ENCODE data around the gene FN3K. TPM values are rescaled to one million over a fixed set of nuclear protein-coding genes. Genes with fewer than 3 reads are reported as not detected.
A peak's percentile ranks its signal among the peaks of the same experiment; 100 is the strongest.

Gene FN3K
- total RNA-seq (2016; rRNA removed; fragmentation: Illumina TruSeq; extraction: Trizol) (12.2 and 22.0 TPM in 2 replicates), polyA plus RNA-seq (2011; rRNA removed) (3.5 and 5.7 TPM in 2 replicates), polyA minus RNA-seq (2011; rRNA and poly(A)+ RNA removed; ENCODE audit: low replicate concordance) (1.6 and 9.2 TPM in 2 replicates), Bru-seq, nascent RNA (percentile 82 among the genes with signal in this experiment), BruChase-seq, experiment 1, labeled RNA remaining after a 6-hour chase (percentile 73 among the genes with signal in this experiment), BruChase-seq, experiment 2, labeled RNA remaining after a 2-hour chase (percentile 77 among the genes with signal in this experiment)
- total RNA-seq (2016; cell fraction: cytosol; rRNA removed; fragmentation: Illumina TruSeq; extraction: Trizol; ENCODE audit: low read depth), result 9.6 and 10.3 TPM in 2 replicates
- 12.7 and 23.9 TPM in 2 replicates for total RNA-seq (2016; cell fraction: insoluble cytoplasmic fraction; rRNA removed; fragmentation: Illumina TruSeq; extraction: Trizol)
- total RNA-seq (2016; cell fraction: membrane; rRNA removed; fragmentation: Illumina TruSeq; extraction: Trizol), result 17.0 and 17.4 TPM in 2 replicates
- 29.1 and 32.3 TPM in 2 replicates for total RNA-seq (2016; cell fraction: nucleus; rRNA removed; fragmentation: Illumina TruSeq; extraction: Trizol)
- polyA plus RNA-seq (2011; cell fraction: cytosol; rRNA removed), result 1.9 and 2.0 TPM in 2 replicates
- 27.8 and 27.9 TPM in 2 replicates for polyA plus RNA-seq (2011; cell fraction: nucleus; rRNA removed)
- polyA plus RNA-seq (2012), result 48.6 and 58.1 TPM in 2 replicates
- 21.3 and 21.5 TPM in 2 replicates for polyA plus RNA-seq (2016; cell fraction: cytosol; fragmentation: Illumina TruSeq; extraction: Trizol; ENCODE audit: low read depth)
- 52.3 and 61.0 TPM in 2 replicates for polyA plus RNA-seq (2016; cell fraction: insoluble cytoplasmic fraction; fragmentation: Illumina TruSeq; extraction: Trizol; ENCODE audit: low read depth)
- polyA plus RNA-seq (2016; cell fraction: membrane; fragmentation: Illumina TruSeq; extraction: Trizol; ENCODE audit: low read depth), result 23.7 and 26.9 TPM in 2 replicates
- polyA plus RNA-seq (2016; cell fraction: nucleus; fragmentation: Illumina TruSeq; extraction: Trizol; ENCODE audit: insufficient read depth, low read depth), result 78.1 and 80.9 TPM in 2 replicates
- polyA minus RNA-seq (2011; cell fraction: cytosol; rRNA and poly(A)+ RNA removed), result 17.1 and 26.0 TPM in 2 replicates
- 24.3 and 29.1 TPM in 2 replicates for polyA minus RNA-seq (2011; cell fraction: nucleus; rRNA and poly(A)+ RNA removed)
- long read RNA-seq, experiment 1, partial matches to known transcripts, result 1 of 1 reads
- long read RNA-seq, experiment 1, other reads (novel, unspliced or antisense), result 0 of 1 reads
- long read RNA-seq, experiment 2, transcript FN3K-201 (6 exons, 1,434 nt), result major isoform, 102 of 128 reads
- long read RNA-seq, experiment 2, partial matches to known transcripts, result 14 of 128 reads
- long read RNA-seq, experiment 2, other reads (novel, unspliced or antisense), result 11 of 128 reads

GRCh38 chr17:82734987-82735866 lies at the start of gene FN3K:
TSS of gene FN3K (plus strand) at chr17:82735615. CDS start at chr17:82735637, 22 bp downstream.
- Histone ChIP-seq H3K79me2 (ENCODE audit: insufficient read depth, low read length) (peaks cover 18% of the 10 kb centered on the region), H3K36me3 (replicated peaks in 1 of 2; ENCODE audit: control insufficient read depth in 1 of 2, insufficient read depth in 2 of 2, low read length in 2 of 2) (peaks cover 5 to 6% of the 10 kb centered on the region in 2 experiments; a peak in 4 of 5 replicates), H3K4me2 (ENCODE audit: low read depth, low read length) (peak within 1 kb of the TSS; percentile 89), H3K9ac (ENCODE audit: insufficient read depth, low read depth, low read length) (peak within 1 kb of the TSS; percentile 75), H3K4me3 (replicated peaks in 1 of 3; ENCODE audit: insufficient read depth in 1 of 3, low read depth in 2 of 3, low read length in 3 of 3) (peak within 1 kb of the TSS; percentile 70 to 87 (median 83)), H4K20me1 (ENCODE audit: insufficient read depth, low read length) (no peaks in the 10 kb centered on the region), H2AFZ (ENCODE audit: low read length) (no peak within 1 kb of the TSS), H3K27ac (ENCODE audit: extremely low read length, insufficient read depth, low read length) (peak within 1 kb of the TSS; percentile 60), H3K4me1 (ENCODE audit: insufficient read depth, low read length) (peaks cover 45% of the 10 kb centered on the region), H3K9me3 (ENCODE audit: low read length) (peaks cover 16% of the 10 kb centered on the region), H3K27me3 (ENCODE audit: control insufficient read depth in 1 of 2, insufficient read depth in 2 of 2, low read length in 2 of 2) (no peaks in the 10 kb centered on the region)
- BruUV-seq (replicated peaks), result TSS peak; percentile 74
- ATAC-seq (peak; percentile 46), DNase-seq (ENCODE audit: low spot score) (peak; percentile 48), FAIRE-seq (no peak)
- 70% methylated on average over 22 of the region's 101 CpGs for WGBS (ENCODE audit: low lambda C conversion rate)
- CTCF ChIA-PET (ENCODE audit: low intra/inter-chr PET ratio, low total read pairs), result no interaction called here
- intact Hi-C loops (cut with micrococcal nuclease; ENCODE audit: unreplicated experiment) (no loop called here), in situ Hi-C loops (cut with HindIII; ENCODE audit: extremely low pct_ligation_motif_present, low pct_unique_long_range_greater_than_20kb) (no loop called here)
- POLR2A ChIA-PET, result interaction anchor here (1.0 to 1.9 kb wide), 3 partner anchors 15 to 19 kb away, joined by 3 to 16 read pairs (median 6); partner anchors contain the start of gene FN3KRP
- TF ChIP-seq ZNF143 (CRISPR knock-in tag; IDR thresholded peaks at IDR 0.05) (0 out of 2 replicates have a peak, but pooled peaks have one; percentile 12), GABPA (IDR thresholded peaks at IDR 0.05; ENCODE audit: low read depth, low read length) (no peak), GABPA (CRISPR knock-in tag; IDR thresholded peaks at IDR 0.05; ENCODE audit: low read depth) (no peak), ZIK1 (CRISPR knock-in tag; IDR thresholded peaks at IDR 0.05; ENCODE audit: borderline replicate concordance, low read depth) (no peak; the same call in 1 of the 2 replicates), ZNF20 (CRISPR knock-in tag; IDR thresholded peaks at IDR 0.05) (no peak), AHR (CRISPR knock-in tag; IDR thresholded peaks at IDR 0.05) (0 out of 2 replicates have a peak, but pooled peaks have one; percentile 19), CEBPB (IDR thresholded peaks at IDR 0.05; ENCODE audit: borderline replicate concordance, low read depth, low read length) (no peak), ZMYM3 (CRISPR knock-in tag; IDR thresholded peaks at IDR 0.05) (no peak; the same call in 1 of the 2 replicates), NFE2 (CRISPR knock-in tag; IDR thresholded peaks at IDR 0.05) (no peak), ZNF496 (CRISPR knock-in tag; IDR thresholded peaks at IDR 0.05; ENCODE audit: insufficient replicate concordance) (no peak), PAWR (CRISPR knock-in tag; IDR thresholded peaks at IDR 0.05; ENCODE audit: borderline replicate concordance) (no peak), ZNF180 (CRISPR knock-in tag; IDR thresholded peaks at IDR 0.05; ENCODE audit: borderline replicate concordance, low read depth) (no peak), ZBTB7A (CRISPR knock-in tag; IDR thresholded peaks at IDR 0.05) (0 out of 2 replicates have a peak, but pooled peaks have one; percentile 33), NFYB (CRISPR knock-in tag; IDR thresholded peaks at IDR 0.05) (no peak), BORCS8-MEF2B (CRISPR knock-in tag; IDR thresholded peaks at IDR 0.05) (peak; percentile 78), KAT7 (CRISPR knock-in tag; IDR thresholded peaks at IDR 0.05; ENCODE audit: borderline replicate concordance) (0 out of 2 replicates have a peak, but pooled peaks have one; percentile 19), ZNF343 (CRISPR knock-in tag; IDR thresholded peaks at IDR 0.05) (peak; percentile 19; the same call in 1 of the 2 replicates)
- TF ChIP-seq, protein P1, sequence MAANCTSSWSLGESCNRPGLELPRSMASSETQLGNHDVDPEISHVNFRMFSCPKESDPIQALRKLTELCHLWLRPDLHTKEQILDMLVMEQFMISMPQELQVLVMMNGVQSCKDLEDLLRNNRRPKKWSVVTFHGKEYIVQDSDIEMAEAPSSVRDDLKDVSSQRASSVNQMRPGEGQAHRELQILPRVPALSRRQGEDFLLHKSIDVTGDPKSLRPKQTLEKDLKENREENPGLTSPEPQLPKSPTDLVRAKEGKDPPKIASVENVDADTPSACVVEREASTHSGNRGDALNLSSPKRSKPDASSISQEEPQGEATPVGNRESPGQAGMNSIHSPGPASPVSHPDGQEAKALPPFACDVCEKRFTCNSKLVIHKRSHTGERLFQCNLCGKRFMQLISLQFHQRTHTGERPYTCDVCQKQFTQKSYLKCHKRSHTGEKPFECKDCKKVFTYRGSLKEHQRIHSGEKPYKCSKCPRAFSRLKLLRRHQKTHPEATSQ (CRISPR knock-in tag; IDR thresholded peaks at IDR 0.05; ENCODE audit: borderline replicate concordance), result no peak
